HG03432 (cell line): ENCODE measurements around the gene CDC34.

Experiments used
- ATAC-seq: cut with Tn5 transposase; IDR thresholded peaks from one replicate; pipeline ENCODE4 v1.9.1; 2021; ENCODE audit warnings: mild to moderate bottlenecking, moderate library complexity; ENCODE audit not compliant: unreplicated experiment

The CDC34 gene

GRCh38 chr19:540867-541637, 9.5 kb downstream of the CDC34 start:
- ATAC-seq: no peak

GRCh38 chr19:541699-542098, 10.1 kb downstream of the CDC34 start:
- no peak for ATAC-seq

GRCh38 chr19:542173-542866, 10.8 kb downstream of the CDC34 start:
- ATAC-seq: no peak

- ATAC-seq: no peak
These were observed 12.5 kb downstream of the CDC34 start, which contains the start of gene GZMM for GRCh38 chr19:543910-544608. GZMM (plus strand) TSS chr19:544053; CDS start chr19:544072, 19 bp downstream.

GRCh38 chr19:547117-547516, 15.6 kb downstream of the CDC34 start:
- no peak for ATAC-seq

- ATAC-seq: no peak
These were observed 16.5 kb downstream of the CDC34 start for GRCh38 chr19:547836-548720.

GRCh38 chr19:548886-549830, 17.6 kb downstream of the CDC34 start:
- ATAC-seq: no peak

GRCh38 chr19:554817-555216, 23.3 kb downstream of the CDC34 start:
- ATAC-seq: no peak

GRCh38 chr19:555474-555808, 23.9 kb downstream of the CDC34 start:
- no peak for ATAC-seq

- no peak for ATAC-seq
These were observed 25.2 kb downstream of the CDC34 start for GRCh38 chr19:556611-557382.

GRCh38 chr19:558770-559439, 27.3 kb downstream of the CDC34 start:
- ATAC-seq: no peak

GRCh38 chr19:560121-560520, 28.6 kb downstream of the CDC34 start:
- no peak for ATAC-seq

- no peak for ATAC-seq
These were observed 34.8 kb downstream of the CDC34 start for GRCh38 chr19:566403-566802.

GRCh38 chr19:566844-567243, 35.3 kb downstream of the CDC34 start:
- no peak for ATAC-seq

GRCh38 chr19:567296-567900, 35.8 kb downstream of the CDC34 start:
- no peak for ATAC-seq

GRCh38 chr19:570251-570686, 38.7 kb downstream of the CDC34 start:
- ATAC-seq: no peak

GRCh38 chr19:570937-571565, 39.5 kb downstream of the CDC34 start:
- no peak for ATAC-seq

GRCh38 chr19:571566-571974, 40.0 kb downstream of the CDC34 start:
- no peak for ATAC-seq
